Loucy (cell line): Measurements from ENCODE around the gene FGFR3.

ENCODE experiments used
- CTCF ChIP-seq: fragments of 200-600 bp; sonication (generic); conservative IDR thresholded peaks from 2 replicates; pipeline ENCODE4 v1.5.1; 2014; ENCODE audit warnings: mild to moderate bottlenecking, antibody characterized with exemption, low read length
- EZH2phosphoT487 ChIP-seq: fragments of 200-600 bp; IDR thresholded peaks from 2 replicates; pipeline ENCODE4 v1.6.1; 2018; ENCODE audit warnings: antibody characterized with exemption, mild to moderate bottlenecking, moderate library complexity, borderline replicate concordance

GRCh38 chr4:1856071-1856942 lies 63.2 kb downstream of the FGFR3 start, which contains the start of gene LETM1:
- TF ChIP-seq CTCF: peak; percentile 32; the same call in 1 of the 2 replicates
- TF ChIP-seq EZH2phosphoT487: no peak
